HL-60/S4 treated with phorbol 12-myristate 13-acetate at 8.2 ng/mL for 4 days and 3 days (cell line): Measurements from ENCODE around the gene CREB3L2.
"Not testable (repeated sequence)": the region's sequence is repeated elsewhere in the genome, so short reads cannot be mapped to it uniquely, and the experiment has no call there.

Experiments used
- in situ Hi-C: fragments of 300-500 bp; cut with MboI; formaldehyde crosslinking; loops from 2 replicates; pipeline ENCODE4 v1.15.0; 2022; ENCODE audit warnings: low sequenced_read_pairs

CREB3L2 gene

DNA sequence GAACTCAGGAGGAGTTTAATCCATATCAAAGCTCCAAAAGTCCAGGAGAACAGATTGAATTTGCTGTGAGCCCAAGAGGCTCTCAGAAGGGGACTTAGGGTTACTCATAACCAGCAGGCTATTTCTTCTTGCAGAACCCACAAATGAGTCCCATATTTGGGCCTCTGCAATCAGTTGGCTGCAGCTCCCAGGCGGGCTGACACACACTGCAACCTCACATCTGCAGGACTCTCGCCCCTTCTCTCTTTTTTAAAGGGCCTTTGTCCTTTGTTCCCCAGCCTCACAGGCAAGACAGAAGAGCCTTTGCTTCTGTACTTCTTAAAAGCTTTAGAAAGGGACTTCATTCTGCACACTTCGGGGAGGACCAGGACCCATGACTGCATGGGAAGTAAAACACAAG is 26.7 kb downstream of the CREB3L2 start:
- in situ Hi-C loops = no loop called here

DNA sequence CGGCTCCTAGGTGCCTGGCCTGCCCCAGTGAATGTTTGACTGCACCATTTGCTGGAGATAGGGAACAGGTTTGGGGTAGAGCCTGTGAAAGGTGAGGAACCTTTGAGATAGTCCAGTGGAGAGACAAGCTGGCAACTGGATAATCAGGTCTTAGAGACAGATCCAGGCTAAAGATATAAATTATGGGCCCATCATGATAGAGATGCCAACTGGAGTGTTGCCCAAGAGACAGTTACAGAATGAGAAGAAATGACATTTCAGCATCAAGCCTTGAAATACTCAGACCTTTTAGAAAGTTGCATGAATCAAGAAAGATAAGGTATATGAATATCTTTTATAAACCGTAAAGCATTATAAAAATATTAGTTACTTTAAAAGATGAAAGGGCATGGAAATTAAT is 27.1 kb downstream of the CREB3L2 start:
- in situ Hi-C loops = no loop called here

GRCh38 chr7:137970253-137970975 is 31.5 kb downstream of the CREB3L2 start:
- in situ Hi-C loops = no loop called here

DNA sequence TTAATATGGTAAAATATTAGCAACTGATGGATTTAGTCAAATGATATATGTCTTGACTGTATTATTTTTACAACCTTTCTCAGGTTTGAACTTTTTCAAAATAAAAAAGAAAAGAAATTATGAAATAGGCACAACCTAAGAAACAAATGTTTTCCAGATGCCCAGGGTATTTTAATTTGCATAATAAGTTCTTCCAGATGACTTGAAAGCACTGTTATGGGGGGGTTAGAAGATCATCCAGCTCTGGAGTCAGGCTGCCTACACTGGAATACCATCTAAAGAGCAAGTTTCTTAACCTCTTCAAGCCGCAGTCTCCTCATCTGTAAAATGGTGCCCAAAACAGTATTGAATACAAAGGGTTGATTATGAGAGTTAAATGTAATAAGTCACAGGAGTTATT is 32.1 kb downstream of the CREB3L2 start:
- in situ Hi-C loops = no loop called here

- in situ Hi-C loops = no loop called here
These were observed 33.0 kb downstream of the CREB3L2 start for GRCh38 chr7:137968890-137969289.

GRCh38 chr7:137968339-137968738 is 33.5 kb downstream of the CREB3L2 start:
- in situ Hi-C loops = not testable (repeated sequence)

DNA sequence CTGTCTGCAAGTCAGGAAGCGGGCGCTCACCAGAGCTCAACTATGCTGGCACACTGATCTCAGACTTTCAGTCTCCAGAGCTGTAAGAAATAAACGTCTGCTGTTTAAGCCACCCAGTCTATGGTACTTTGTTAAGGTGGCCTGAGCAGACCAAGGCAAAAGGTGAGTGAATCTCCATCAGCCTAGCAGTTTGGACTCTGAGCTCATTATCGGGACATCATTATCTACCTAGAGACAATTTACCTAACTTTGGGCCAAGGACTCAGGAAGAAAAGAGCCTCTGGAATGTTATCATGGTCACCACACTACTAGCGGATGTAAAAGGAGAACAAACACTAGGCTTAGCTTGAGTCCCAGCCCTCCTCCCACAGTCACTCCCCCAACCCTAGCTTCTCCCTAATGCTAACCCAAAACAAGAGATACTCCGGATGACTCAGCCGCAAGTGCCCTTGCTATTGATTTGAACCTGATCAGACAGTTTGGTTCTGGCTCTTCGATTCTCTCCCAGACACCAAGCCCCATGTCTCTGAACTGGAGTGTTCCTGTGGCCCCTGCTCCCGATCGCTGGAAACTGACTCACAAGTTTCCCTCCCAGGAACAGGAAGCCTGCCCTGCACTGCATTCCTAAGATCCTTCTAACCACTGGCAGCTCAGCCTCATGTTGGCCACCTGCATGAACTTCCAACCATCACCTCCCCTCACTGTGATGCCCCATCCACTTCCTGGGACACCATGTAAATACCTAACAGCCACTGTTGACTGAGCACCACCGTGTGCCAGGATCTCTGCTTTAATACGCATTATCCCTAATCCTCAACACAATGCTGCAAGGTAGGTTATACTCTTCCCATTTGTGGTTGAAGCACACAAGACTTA is 34.5 kb downstream of the CREB3L2 start:
- in situ Hi-C loops = no loop called here

DNA sequence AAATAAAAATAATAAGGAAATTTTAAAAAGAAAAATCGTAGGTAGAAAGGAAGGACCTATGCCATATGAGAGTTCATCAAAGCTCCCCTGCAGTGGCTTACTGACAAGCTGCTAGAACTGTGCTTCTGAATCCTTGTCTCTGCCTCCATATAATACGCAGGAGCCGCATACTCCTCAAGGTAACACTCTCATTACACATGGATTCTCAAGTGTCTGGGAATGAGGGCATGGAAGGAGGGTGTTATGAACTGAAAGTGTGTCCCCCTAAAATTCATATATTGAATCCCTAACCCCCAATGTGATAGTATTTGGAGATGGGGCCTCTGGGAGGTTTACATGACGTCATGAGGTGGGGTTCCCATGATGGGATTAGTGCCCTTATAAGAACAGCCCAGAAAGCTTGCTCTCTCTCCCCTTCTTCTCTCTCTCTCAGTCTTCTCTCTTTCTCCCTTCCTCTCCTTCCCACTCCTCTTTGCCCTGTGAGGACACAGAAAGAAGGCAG is 35.2 kb downstream of the CREB3L2 start:
- in situ Hi-C loops = no loop called here

DNA sequence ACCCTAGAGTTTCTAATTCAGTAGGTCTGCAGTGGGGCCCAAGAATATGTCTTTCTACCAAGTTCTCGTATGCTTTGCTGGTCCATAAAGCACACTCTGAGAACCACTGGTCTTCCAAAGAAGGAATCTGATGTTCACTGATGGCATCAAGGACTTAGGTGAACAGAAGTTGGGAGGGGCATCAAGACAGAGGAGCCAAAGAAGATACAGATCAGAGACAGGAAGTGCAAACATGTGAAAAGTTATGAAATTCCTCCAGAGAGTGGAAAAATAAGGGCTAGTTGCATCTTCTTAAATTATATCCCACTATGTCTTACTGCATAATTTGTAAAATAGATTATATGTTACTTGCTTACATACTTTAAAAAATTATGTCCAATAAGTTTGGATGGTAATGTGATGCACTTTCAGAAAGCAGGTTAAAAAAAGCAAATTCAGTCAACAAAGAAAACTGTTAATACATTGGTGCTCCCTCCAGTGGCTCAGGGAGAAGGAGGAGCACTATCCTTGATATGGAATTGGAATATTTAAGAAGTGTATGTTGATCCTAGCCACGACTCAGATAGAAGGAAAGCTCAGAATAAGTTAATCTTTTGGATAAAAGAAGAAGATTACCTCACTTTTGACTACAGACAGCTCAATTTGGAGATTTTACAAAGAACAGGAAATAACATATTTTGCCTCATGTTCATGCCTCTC is 35.8 kb downstream of the CREB3L2 start:
- in situ Hi-C loops = no loop called here

- in situ Hi-C loops = no loop called here
These were observed 36.9 kb downstream of the CREB3L2 start for GRCh38 chr7:137964824-137965545.

DNA sequence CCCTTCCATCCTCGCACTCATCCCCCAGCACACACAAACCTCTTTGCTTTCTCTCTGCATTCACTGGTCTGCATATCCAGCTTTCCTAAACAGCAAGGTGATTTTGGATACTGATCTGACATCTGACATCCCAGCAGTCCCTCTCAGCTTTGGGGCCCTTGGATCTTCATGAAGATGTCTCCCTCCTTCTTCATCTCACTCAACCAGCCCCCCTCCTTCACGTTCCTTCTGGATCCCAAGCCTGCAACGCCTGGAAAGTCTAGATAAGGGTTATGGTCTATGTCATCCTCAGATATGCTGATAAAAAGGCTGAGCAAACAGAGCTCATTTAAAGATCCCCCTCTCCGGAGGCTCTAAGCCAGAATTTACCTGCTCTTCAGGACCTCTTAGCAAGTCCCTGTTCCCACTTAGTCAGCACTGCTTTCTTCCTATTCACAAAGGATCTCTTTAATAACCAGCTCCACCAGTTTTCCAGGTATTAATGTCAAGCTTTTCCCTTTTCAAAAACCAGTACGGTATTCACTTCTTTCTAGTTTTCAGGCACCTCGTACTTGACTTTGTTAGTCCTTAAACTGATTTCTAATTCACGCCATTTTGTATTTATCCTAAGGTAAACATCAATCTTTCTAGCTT is 38.9 kb downstream of the CREB3L2 start:
- in situ Hi-C loops = no loop called here

GRCh38 chr7:137962491-137962874 is 39.4 kb downstream of the CREB3L2 start:
- in situ Hi-C loops = no loop called here

GRCh38 chr7:137961200-137962177 is 40.4 kb downstream of the CREB3L2 start:
- in situ Hi-C loops = no loop called here

DNA sequence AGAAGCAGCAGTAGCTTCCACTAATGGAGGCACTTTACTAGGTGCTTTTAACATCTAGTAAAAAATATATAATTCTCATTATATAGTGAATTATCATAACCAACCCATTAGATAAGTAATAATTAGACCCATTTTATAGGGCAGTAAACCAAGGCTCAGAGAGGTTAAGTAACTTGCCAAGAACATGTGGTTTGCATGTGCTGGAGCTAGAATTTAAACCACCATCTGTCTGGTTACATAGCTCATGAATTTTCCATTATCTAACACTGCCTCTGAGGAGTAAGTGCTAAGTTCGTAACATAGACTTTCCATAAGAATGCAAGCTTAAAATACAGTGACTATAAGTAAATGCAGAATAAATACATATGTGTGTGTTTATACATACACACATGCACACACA is 41.9 kb downstream of the CREB3L2 start:
- in situ Hi-C loops = no loop called here

- in situ Hi-C loops = no loop called here
These were observed 43.1 kb downstream of the CREB3L2 start for GRCh38 chr7:137958470-137959431.

DNA sequence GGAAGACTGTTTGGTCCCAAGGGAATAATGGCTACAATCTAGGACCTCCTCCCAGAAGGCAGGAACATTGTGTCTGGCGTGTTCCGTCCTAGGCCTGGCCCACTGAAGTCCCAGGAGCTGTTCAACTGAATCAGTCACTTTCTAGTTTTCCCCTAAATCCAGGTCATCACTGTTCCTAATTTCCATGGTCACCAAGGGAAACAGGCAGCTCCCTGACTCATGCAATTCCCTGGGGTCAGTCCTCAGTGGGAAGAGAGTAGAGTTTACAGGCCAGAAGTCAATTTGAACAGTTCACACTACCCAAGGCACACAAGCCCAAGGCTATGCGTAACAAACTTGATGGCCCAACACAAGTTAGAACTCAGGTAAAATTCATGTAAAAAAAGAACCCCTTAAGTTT is 44.0 kb downstream of the CREB3L2 start:
- in situ Hi-C loops = no loop called here

GRCh38 chr7:137956591-137956990 is 45.3 kb downstream of the CREB3L2 start:
- in situ Hi-C loops = no loop called here

GRCh38 chr7:137956183-137956582 is 45.7 kb downstream of the CREB3L2 start:
- in situ Hi-C loops = no loop called here
